Ascending aorta (tissue), 2 donors: ENCODE measurements around the gene ARMC2. TPM values are rescaled to one million over a fixed set of nuclear protein-coding genes. Genes with fewer than 3 reads are reported as not detected.

Experiments
- DNase-seq, 2 donors: peaks; one replicate each; pipeline ENCODE4 v3.0.0-alpha.2; 2019; ENCODE audit warnings: low spot score in 2 of 2
- H3K27ac ChIP-seq, 2 donors: fragments of 200-600 bp; sonication (generic); one replicate each; pipeline ENCODE4 v1.5.1; 2016 to 2017; ENCODE audit warnings: mild to moderate bottlenecking in 1 of 2
- H3K27me3 ChIP-seq: fragments of 200-600 bp; sonication (generic); one replicate; pipeline ENCODE4 v1.5.1; 2017
- H3K36me3 ChIP-seq, 2 donors: fragments of 200-600 bp; sonication (generic); one replicate each; pipeline ENCODE4 v1.5.1; 2016
- H3K4me1 ChIP-seq, 2 donors: fragments of 200-600 bp; sonication (generic); one replicate each; pipeline ENCODE4 v1.5.1; 2016 to 2017; ENCODE audit warnings: mild to moderate bottlenecking in 1 of 2
- H3K4me3 ChIP-seq, 2 donors: fragments of 200-600 bp; sonication (generic); one replicate each; pipeline ENCODE4 v1.5.1; 2016 to 2017; ENCODE audit warnings: mild to moderate bottlenecking in 1 of 2
- H3K9me3 ChIP-seq, 2 donors: fragments of 200-600 bp; sonication (generic); one replicate each; pipeline ENCODE4 v1.5.1; 2016
- intact Hi-C: fragments of 100-400 bp; cut with DNase I; formaldehyde crosslinking; loops from one replicate; pipeline ENCODE4 v1.15.1; 2023
- total RNA-seq: library from RNA; depleted of rRNA; stranded (reverse); fragments of >200 nt; gene quantifications from one replicate; pipeline ENCODE4 v1.1.0, GENCODE V29; 2016
- TF ChIP-seq, protein P1 (sequence below), 3 experiments: fragments of 200-600 bp in 2 of 3; fragments of 450-650 bp in 1 of 3; sonication (generic) in 2 of 3; IDR thresholded peaks; one replicate each; pipeline ENCODE4 v1.5.1; 2016 to 2019; ENCODE audit warnings: antibody characterized with exemption in 3 of 3, mild to moderate bottlenecking in 1 of 3, moderate library complexity in 1 of 3

The ARMC2 gene
- total RNA-seq, 1 donor from 2014 or later, result 0.11 TPM

DNA sequence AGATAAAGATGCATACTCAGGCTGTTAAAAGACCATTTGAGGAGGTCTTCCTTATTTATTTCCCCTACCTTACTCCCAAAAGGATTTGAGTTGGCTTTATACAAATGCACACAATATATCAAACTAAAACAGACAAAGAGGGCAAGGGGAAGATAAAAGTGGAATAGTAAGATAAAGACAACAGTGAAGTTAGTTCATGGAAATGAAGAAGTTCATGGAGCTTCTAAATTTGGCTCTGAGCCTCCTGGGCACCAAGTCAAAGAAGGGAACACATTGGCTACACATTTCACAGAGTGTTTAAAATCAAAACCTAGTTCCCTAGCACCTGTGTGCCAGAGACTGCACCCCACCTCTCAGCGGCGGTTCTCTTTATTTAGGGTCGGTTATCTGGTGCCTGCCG, 25.8 kb upstream of the ARMC2 start:
- intact Hi-C loops, result no loop called here
- Histone ChIP-seq H3K9me3 (no peaks in the 10 kb centered on the region), H3K36me3 (no peaks in the 10 kb centered on the region), H3K27ac (no peak overlapping the region), H3K4me3 (no peak overlapping the region), H3K27me3 (no peaks in the 10 kb centered on the region), H3K4me1 (peaks cover 0 to 11% of the 10 kb centered on the region in 2 donors)
- TF ChIP-seq, protein P1, sequence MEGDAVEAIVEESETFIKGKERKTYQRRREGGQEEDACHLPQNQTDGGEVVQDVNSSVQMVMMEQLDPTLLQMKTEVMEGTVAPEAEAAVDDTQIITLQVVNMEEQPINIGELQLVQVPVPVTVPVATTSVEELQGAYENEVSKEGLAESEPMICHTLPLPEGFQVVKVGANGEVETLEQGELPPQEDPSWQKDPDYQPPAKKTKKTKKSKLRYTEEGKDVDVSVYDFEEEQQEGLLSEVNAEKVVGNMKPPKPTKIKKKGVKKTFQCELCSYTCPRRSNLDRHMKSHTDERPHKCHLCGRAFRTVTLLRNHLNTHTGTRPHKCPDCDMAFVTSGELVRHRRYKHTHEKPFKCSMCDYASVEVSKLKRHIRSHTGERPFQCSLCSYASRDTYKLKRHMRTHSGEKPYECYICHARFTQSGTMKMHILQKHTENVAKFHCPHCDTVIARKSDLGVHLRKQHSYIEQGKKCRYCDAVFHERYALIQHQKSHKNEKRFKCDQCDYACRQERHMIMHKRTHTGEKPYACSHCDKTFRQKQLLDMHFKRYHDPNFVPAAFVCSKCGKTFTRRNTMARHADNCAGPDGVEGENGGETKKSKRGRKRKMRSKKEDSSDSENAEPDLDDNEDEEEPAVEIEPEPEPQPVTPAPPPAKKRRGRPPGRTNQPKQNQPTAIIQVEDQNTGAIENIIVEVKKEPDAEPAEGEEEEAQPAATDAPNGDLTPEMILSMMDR (IDR thresholded peaks at IDR 0.05), result no peak
- DNase-seq, result no peak

DNA sequence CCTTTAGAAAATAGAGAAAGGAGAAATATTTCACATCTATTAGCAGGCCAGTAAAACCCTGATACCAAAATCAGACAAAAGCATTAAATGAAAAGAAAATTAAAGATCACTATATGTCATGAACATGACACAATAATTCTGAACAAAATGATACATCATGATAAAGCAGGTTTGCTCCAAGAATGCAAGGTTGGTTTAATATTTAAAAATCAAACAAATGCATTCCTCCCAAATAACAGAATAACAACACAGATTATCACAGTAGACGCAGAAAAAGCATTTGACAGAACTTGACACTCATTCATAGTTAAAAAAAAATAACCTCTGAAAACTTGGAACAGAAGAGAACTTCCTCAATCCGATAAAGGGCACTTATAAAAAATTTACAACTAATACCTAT, 22.9 kb upstream of the ARMC2 start:
- no peaks in the 10 kb centered on the region for H3K27me3 ChIP-seq
- no peaks in the 10 kb centered on the region for H3K36me3 ChIP-seq
- DNase-seq, result no peak
- intact Hi-C loops, result no loop called here
- no peak overlapping the region for H3K27ac ChIP-seq
- H3K4me1 ChIP-seq, result peaks cover 0 to 2% of the 10 kb centered on the region in 2 donors
- H3K9me3 ChIP-seq, result no peaks in the 10 kb centered on the region
- TF ChIP-seq, protein P1 (IDR thresholded peaks at IDR 0.05), result no peak
- H3K4me3 ChIP-seq, result no peak overlapping the region

GRCh38 chr6:108831104-108831503, 17.1 kb upstream of the ARMC2 start:
- Histone ChIP-seq H3K4me3 (no peak overlapping the region), H3K36me3 (no peaks in the 10 kb centered on the region), H3K4me1 (peaks cover 0 to 12% of the 10 kb centered on the region in 2 donors), H3K27ac (peak overlapping the region; percentile 58 to 74), H3K27me3 (no peaks in the 10 kb centered on the region), H3K9me3 (no peaks in the 10 kb centered on the region)
- TF ChIP-seq, protein P1 (IDR thresholded peaks at IDR 0.05), result no peak
- DNase-seq, result no peak
- intact Hi-C loops, result no loop called here

GRCh38 chr6:108832738-108833137, 15.5 kb upstream of the ARMC2 start:
- no peak for DNase-seq
- peaks cover 0 to 12% of the 10 kb centered on the region in 2 donors for H3K4me1 ChIP-seq
- H3K9me3 ChIP-seq, result no peaks in the 10 kb centered on the region
- TF ChIP-seq, protein P1 (IDR thresholded peaks at IDR 0.05), result no peak
- intact Hi-C loops, result no loop called here
- H3K27me3 ChIP-seq, result no peaks in the 10 kb centered on the region
- H3K27ac ChIP-seq, result no peak overlapping the region
- no peaks in the 10 kb centered on the region for H3K36me3 ChIP-seq
- no peak overlapping the region for H3K4me3 ChIP-seq

DNA sequence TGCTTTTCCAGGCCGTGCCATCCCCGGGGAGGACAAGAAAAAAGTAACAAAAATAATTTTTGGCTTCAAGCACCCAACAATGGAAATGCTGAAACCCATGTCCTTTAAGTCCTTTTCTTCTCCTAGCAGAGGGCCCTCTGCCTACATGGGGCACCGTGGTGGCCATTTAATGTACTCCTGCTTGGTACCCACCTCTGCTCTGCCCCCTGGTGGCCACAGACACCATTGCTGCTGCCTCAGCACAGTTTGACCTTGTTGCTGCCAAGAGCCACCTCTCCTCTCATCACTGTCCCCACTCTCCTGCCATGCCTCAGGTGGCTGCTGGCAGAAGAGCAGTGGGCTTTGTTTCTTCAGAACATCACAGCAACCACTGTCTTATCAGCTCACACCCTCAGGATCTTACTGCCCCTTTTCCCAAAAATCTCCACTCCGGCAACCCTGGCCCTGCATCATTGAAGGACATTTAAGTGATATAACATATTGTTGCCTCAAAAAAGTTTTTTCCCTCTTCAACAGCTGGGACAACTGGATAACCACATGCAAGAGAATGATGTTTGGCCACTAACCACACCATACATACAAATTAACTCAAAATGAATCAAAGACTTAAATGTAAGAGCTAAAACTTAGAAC, 12.9 kb upstream of the ARMC2 start:
- Histone ChIP-seq H3K36me3 (no peaks in the 10 kb centered on the region), H3K9me3 (no peaks in the 10 kb centered on the region), H3K4me3 (no peak overlapping the region), H3K27ac (peak overlapping the region; percentile 9 to 30), H3K27me3 (no peaks in the 10 kb centered on the region), H3K4me1 (peaks cover 0 to 11% of the 10 kb centered on the region in 2 donors)
- peak; percentile 58 to 94 for DNase-seq
- TF ChIP-seq, protein P1 (IDR thresholded peaks at IDR 0.05), result peak; percentile 83 to 93 (median 87)
- intact Hi-C loops, result loop anchor here (1.0 to 5.0 kb wide), 3 partner anchors 57 to 293 kb away; no protein-coding TSS in a partner anchor
